Measurements from ENCODE around the gene USP40.
A peak's percentile ranks its signal among the peaks of the same experiment; 100 is the strongest.

Gene USP40

GRCh38 chr2:233440714-233441113 is 125.9 kb downstream of the USP40 start:
- H3K4me1 ChIP-seq (ENCODE audit: control insufficient read depth in 2 of 2, insufficient read depth in 1 of 2, low read depth in 1 of 2, low read length in 2 of 2) = no peaks in the 10 kb centered on the region
- H2BK15ac ChIP-seq (ENCODE audit: low read length) = no peak overlapping the region
- H3K4me3 ChIP-seq (ENCODE audit: low read length in 2 of 2) = no peak overlapping the region
- peak overlapping the region; percentile 59 for H3K18ac ChIP-seq (ENCODE audit: low read length)
- H3K79me1 ChIP-seq (ENCODE audit: low read depth, low read length) = peaks cover 1% of the 10 kb centered on the region
- H2BK5ac ChIP-seq (ENCODE audit: low read length) = no peak overlapping the region
- no CpG with 5 or more reads among the region's 9 CpGs for WGBS, 2 donors (ENCODE audit: extremely low coverage in 2 of 2, insufficient read length in 2 of 2, insufficient replicate concordance in 1 of 2)
- peak overlapping the region; percentile 31 for H3K14ac ChIP-seq (ENCODE audit: low read length)
- no peaks in the 10 kb centered on the region for H3K27me3 ChIP-seq (ENCODE audit: control insufficient read depth in 3 of 3, insufficient read depth in 3 of 3, low read depth in 1 of 3, low read length in 3 of 3)
- no peak overlapping the region for H2AK5ac ChIP-seq (ENCODE audit: low read depth, low read length)
- H3K9ac ChIP-seq (ENCODE audit: low read depth, low read length, poor library complexity) = no peak overlapping the region
- no peak overlapping the region for H3K4me2 ChIP-seq (ENCODE audit: insufficient read depth, low read length, poor library complexity, severe bottlenecking)
- no peak overlapping the region for H3K27ac ChIP-seq (replicated peaks; ENCODE audit: low read length)
- H3K36me3 ChIP-seq (replicated peaks in 1 of 2; ENCODE audit: control insufficient read depth in 2 of 2, insufficient read depth in 2 of 2, low read length in 2 of 2) = peaks cover 20 to 56% of the 10 kb centered on the region in 2 donors
- H2BK12ac ChIP-seq (ENCODE audit: low read length) = no peak overlapping the region
- no peak overlapping the region for H4K8ac ChIP-seq (ENCODE audit: low read depth, low read length)
- no peak for DNase-seq (ENCODE audit: low spot score)
- no peak overlapping the region for H2AFZ ChIP-seq (ENCODE audit: low read length)
- no peak overlapping the region for H2BK120ac ChIP-seq (ENCODE audit: low read depth, low read length)
- no peak overlapping the region for H3K23ac ChIP-seq (ENCODE audit: low read depth, low read length, poor library complexity)
- H3K9me3 ChIP-seq (replicated peaks in 1 of 2; ENCODE audit: control insufficient read depth in 2 of 2, insufficient read depth in 1 of 2, low read depth in 1 of 2, low read length in 2 of 2) = no peaks in the 10 kb centered on the region
- H4K91ac ChIP-seq (ENCODE audit: low read depth, low read length, poor library complexity) = no peak overlapping the region
- H3K4ac ChIP-seq (ENCODE audit: low read length) = no peak overlapping the region

GRCh38 chr2:233440314-233440713 is 126.3 kb downstream of the USP40 start:
- Histone ChIP-seq H2BK15ac (ENCODE audit: low read length) (no peak overlapping the region), H3K27me3 (ENCODE audit: control insufficient read depth in 3 of 3, insufficient read depth in 3 of 3, low read depth in 1 of 3, low read length in 3 of 3) (no peaks in the 10 kb centered on the region), H2AFZ (ENCODE audit: low read length) (no peak overlapping the region), H4K8ac (ENCODE audit: low read depth, low read length) (no peak overlapping the region), H2BK120ac (ENCODE audit: low read depth, low read length) (no peak overlapping the region), H2BK12ac (ENCODE audit: low read length) (no peak overlapping the region), H4K91ac (ENCODE audit: low read depth, low read length, poor library complexity) (no peak overlapping the region), H3K23ac (ENCODE audit: low read depth, low read length, poor library complexity) (no peak overlapping the region), H3K79me1 (ENCODE audit: low read depth, low read length) (peaks cover 1% of the 10 kb centered on the region), H2BK5ac (ENCODE audit: low read length) (no peak overlapping the region), H3K36me3 (replicated peaks in 1 of 2; ENCODE audit: control insufficient read depth in 2 of 2, insufficient read depth in 2 of 2, low read length in 2 of 2) (peaks cover 21 to 56% of the 10 kb centered on the region in 2 donors), H3K27ac (replicated peaks; ENCODE audit: low read length) (no peak overlapping the region), H2AK5ac (ENCODE audit: low read depth, low read length) (no peak overlapping the region), H3K14ac (ENCODE audit: low read length) (peak overlapping the region; percentile 31), H3K4me3 (ENCODE audit: low read length in 2 of 2) (no peak overlapping the region), H3K4me1 (ENCODE audit: control insufficient read depth in 2 of 2, insufficient read depth in 1 of 2, low read depth in 1 of 2, low read length in 2 of 2) (no peaks in the 10 kb centered on the region), H3K18ac (ENCODE audit: low read length) (peak overlapping the region; percentile 59), H3K4ac (ENCODE audit: low read length) (no peak overlapping the region), H3K9ac (ENCODE audit: low read depth, low read length, poor library complexity) (no peak overlapping the region), H3K4me2 (ENCODE audit: insufficient read depth, low read length, poor library complexity, severe bottlenecking) (no peak overlapping the region), H3K9me3 (replicated peaks in 1 of 2; ENCODE audit: control insufficient read depth in 2 of 2, insufficient read depth in 1 of 2, low read depth in 1 of 2, low read length in 2 of 2) (no peaks in the 10 kb centered on the region)
- WGBS, 2 donors (ENCODE audit: extremely low coverage in 2 of 2, insufficient read length in 2 of 2, insufficient replicate concordance in 1 of 2) = no CpG with 5 or more reads among the region's 17 CpGs
- no peak for DNase-seq (ENCODE audit: low spot score)

GRCh38 chr2:233439191-233439590 is 127.4 kb downstream of the USP40 start:
- Histone ChIP-seq H3K36me3 (replicated peaks in 1 of 2; ENCODE audit: control insufficient read depth in 2 of 2, insufficient read depth in 2 of 2, low read length in 2 of 2) (peaks cover 17 to 47% of the 10 kb centered on the region in 2 donors), H2AK5ac (ENCODE audit: low read depth, low read length) (no peak overlapping the region), H3K4me1 (ENCODE audit: control insufficient read depth in 2 of 2, insufficient read depth in 1 of 2, low read depth in 1 of 2, low read length in 2 of 2) (no peaks in the 10 kb centered on the region), H3K27ac (replicated peaks; ENCODE audit: low read length) (no peak overlapping the region), H3K79me1 (ENCODE audit: low read depth, low read length) (peaks cover 1% of the 10 kb centered on the region), H3K18ac (ENCODE audit: low read length) (no peak overlapping the region), H4K8ac (ENCODE audit: low read depth, low read length) (no peak overlapping the region), H2BK15ac (ENCODE audit: low read length) (no peak overlapping the region), H3K14ac (ENCODE audit: low read length) (no peak overlapping the region), H3K9ac (ENCODE audit: low read depth, low read length, poor library complexity) (no peak overlapping the region), H3K9me3 (replicated peaks in 1 of 2; ENCODE audit: control insufficient read depth in 2 of 2, insufficient read depth in 1 of 2, low read depth in 1 of 2, low read length in 2 of 2) (no peaks in the 10 kb centered on the region), H2BK5ac (ENCODE audit: low read length) (no peak overlapping the region), H2BK120ac (ENCODE audit: low read depth, low read length) (no peak overlapping the region), H3K4me2 (ENCODE audit: insufficient read depth, low read length, poor library complexity, severe bottlenecking) (no peak overlapping the region), H3K4ac (ENCODE audit: low read length) (no peak overlapping the region), H3K4me3 (ENCODE audit: low read length in 2 of 2) (no peak overlapping the region), H3K23ac (ENCODE audit: low read depth, low read length, poor library complexity) (peak overlapping the region; percentile 60), H4K91ac (ENCODE audit: low read depth, low read length, poor library complexity) (no peak overlapping the region), H2BK12ac (ENCODE audit: low read length) (no peak overlapping the region), H2AFZ (ENCODE audit: low read length) (no peak overlapping the region), H3K27me3 (ENCODE audit: control insufficient read depth in 3 of 3, insufficient read depth in 3 of 3, low read depth in 1 of 3, low read length in 3 of 3) (no peaks in the 10 kb centered on the region)
- no peak for DNase-seq (ENCODE audit: low spot score)
- WGBS, 2 donors (ENCODE audit: extremely low coverage in 2 of 2, insufficient read length in 2 of 2, insufficient replicate concordance in 1 of 2) = no CpG with 5 or more reads among the region's 9 CpGs

GRCh38 chr2:233438573-233439147 is 127.9 kb downstream of the USP40 start:
- H3K36me3 ChIP-seq (replicated peaks in 1 of 2; ENCODE audit: control insufficient read depth in 2 of 2, insufficient read depth in 2 of 2, low read length in 2 of 2) = peaks cover 17 to 47% of the 10 kb centered on the region in 2 donors
- no peak overlapping the region for H2BK120ac ChIP-seq (ENCODE audit: low read depth, low read length)
- H3K14ac ChIP-seq (ENCODE audit: low read length) = no peak overlapping the region
- no peak overlapping the region for H2BK5ac ChIP-seq (ENCODE audit: low read length)
- no peak for DNase-seq (ENCODE audit: low spot score)
- no peaks in the 10 kb centered on the region for H3K9me3 ChIP-seq (replicated peaks in 1 of 2; ENCODE audit: control insufficient read depth in 2 of 2, insufficient read depth in 1 of 2, low read depth in 1 of 2, low read length in 2 of 2)
- H4K8ac ChIP-seq (ENCODE audit: low read depth, low read length) = no peak overlapping the region
- no peak overlapping the region for H3K18ac ChIP-seq (ENCODE audit: low read length)
- no peaks in the 10 kb centered on the region for H3K27me3 ChIP-seq (ENCODE audit: control insufficient read depth in 3 of 3, insufficient read depth in 3 of 3, low read depth in 1 of 3, low read length in 3 of 3)
- H3K9ac ChIP-seq (ENCODE audit: low read depth, low read length, poor library complexity) = no peak overlapping the region
- H2BK15ac ChIP-seq (ENCODE audit: low read length) = no peak overlapping the region
- H4K91ac ChIP-seq (ENCODE audit: low read depth, low read length, poor library complexity) = no peak overlapping the region
- no CpG with 5 or more reads among the region's 15 CpGs for WGBS, 2 donors (ENCODE audit: extremely low coverage in 2 of 2, insufficient read length in 2 of 2, insufficient replicate concordance in 1 of 2)
- H3K23ac ChIP-seq (ENCODE audit: low read depth, low read length, poor library complexity) = no peak overlapping the region
- no peak overlapping the region for H2BK12ac ChIP-seq (ENCODE audit: low read length)
- no peak overlapping the region for H3K27ac ChIP-seq (replicated peaks; ENCODE audit: low read length)
- H3K4me2 ChIP-seq (ENCODE audit: insufficient read depth, low read length, poor library complexity, severe bottlenecking) = no peak overlapping the region
- H2AFZ ChIP-seq (ENCODE audit: low read length) = no peak overlapping the region
- H2AK5ac ChIP-seq (ENCODE audit: low read depth, low read length) = no peak overlapping the region
- no peaks in the 10 kb centered on the region for H3K4me1 ChIP-seq (ENCODE audit: control insufficient read depth in 2 of 2, insufficient read depth in 1 of 2, low read depth in 1 of 2, low read length in 2 of 2)
- H3K4ac ChIP-seq (ENCODE audit: low read length) = no peak overlapping the region
- H3K79me1 ChIP-seq (ENCODE audit: low read depth, low read length) = peaks cover 1% of the 10 kb centered on the region
- H3K4me3 ChIP-seq (ENCODE audit: low read length in 2 of 2) = no peak overlapping the region

Data from neuronal stem cell (in vitro differentiated cells).